GM21423 (cell line): Measurements from ENCODE around the gene TCOF1.

Experiments
- ATAC-seq: cut with Tn5 transposase; IDR thresholded peaks from one replicate; pipeline ENCODE4 v1.9.1; 2021; ENCODE audit warnings: mild to moderate bottlenecking, moderate library complexity; ENCODE audit not compliant: unreplicated experiment

The TCOF1 gene

GRCh38 chr5:150448952-150449516, 91.5 kb downstream of the TCOF1 start:
- peak; percentile 25 for ATAC-seq
